Measurements from ENCODE around the gene DLGAP4. TPM values are rescaled to one million over a fixed set of nuclear protein-coding genes. Genes with fewer than 3 reads are reported as not detected.

DLGAP4 gene
- total and polyA plus RNA-seq, 9 of the 15 experiments (the other 6 are each of a cell fraction or from before 2014, with no cell fraction given): 0.31 to 34.1 (median 4.5) TPM

DNA sequence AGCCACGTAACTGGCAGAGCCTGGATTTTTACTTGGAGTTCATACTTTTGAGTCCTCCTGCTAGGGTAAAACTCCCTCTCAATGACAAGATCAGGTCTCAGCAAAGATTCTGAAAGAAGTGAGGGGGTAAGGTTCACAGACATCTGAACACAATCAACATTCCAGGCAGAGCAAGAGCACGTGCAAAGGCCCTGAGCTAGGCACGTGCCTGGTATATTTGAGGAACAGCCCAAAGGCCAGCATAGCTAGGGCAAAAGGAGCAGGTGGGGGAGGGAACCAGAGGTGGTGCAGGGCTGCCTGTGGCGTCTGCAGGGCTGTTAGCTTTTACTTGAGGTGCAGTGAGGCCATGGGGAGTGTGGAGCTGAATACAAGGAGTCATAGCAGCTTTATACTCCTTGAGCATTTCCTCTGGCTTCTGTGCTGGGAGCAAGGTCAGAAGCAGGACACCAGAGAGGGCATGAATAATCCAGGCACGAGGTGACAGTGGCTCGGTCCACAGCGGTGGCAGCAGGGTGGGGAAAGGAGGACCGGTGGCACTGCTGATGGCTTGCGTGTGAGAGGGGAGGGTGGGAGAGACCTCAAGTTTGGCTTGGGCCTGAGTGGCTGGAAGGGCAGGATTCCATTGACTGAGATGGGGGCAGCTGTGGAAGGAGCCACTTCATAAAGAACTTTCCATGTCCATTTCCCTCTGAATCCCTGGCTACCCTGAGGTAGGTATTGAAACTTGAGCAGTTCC is 57.0 kb downstream of the DLGAP4 start (continued):
- TF ChIP-seq, protein P1, sequence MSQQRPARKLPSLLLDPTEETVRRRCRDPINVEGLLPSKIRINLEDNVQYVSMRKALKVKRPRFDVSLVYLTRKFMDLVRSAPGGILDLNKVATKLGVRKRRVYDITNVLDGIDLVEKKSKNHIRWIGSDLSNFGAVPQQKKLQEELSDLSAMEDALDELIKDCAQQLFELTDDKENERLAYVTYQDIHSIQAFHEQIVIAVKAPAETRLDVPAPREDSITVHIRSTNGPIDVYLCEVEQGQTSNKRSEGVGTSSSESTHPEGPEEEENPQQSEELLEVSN (IDR thresholded peaks at IDR 0.05; ENCODE audit: borderline replicate concordance in 1 of 2, extremely low read depth in 1 of 2, insufficient read depth in 1 of 2, insufficient read length in 1 of 2, low read depth in 1 of 2, low read length in 1 of 2, poor library complexity in 1 of 2, severe bottlenecking in 1 of 2): peak in 1 of 2 experiments; percentile 26
- no peak for TF ChIP-seq POLR2A (conservative IDR thresholded peaks at IDR 0.05)

DNA sequence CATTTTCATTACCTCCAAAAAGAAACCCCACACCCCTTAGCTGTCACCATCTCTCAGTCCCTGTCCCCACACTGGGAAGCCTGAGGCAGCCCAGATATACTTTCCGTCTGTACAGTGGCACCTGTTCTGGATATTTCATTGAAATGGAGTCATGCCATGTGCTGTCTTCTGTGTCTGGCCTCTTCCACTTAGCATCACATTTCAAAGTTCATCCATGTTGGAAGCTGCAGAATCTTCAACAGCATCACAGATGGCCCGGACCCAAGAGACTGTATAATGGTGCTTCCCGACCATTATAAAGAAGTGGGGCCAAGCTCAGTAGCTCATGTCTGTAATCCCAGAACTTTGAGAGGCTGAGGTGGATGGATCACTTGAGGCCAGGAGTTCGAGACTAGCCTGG is 58.4 kb downstream of the DLGAP4 start:
- ChIA-PET POLR2A (interaction anchor here (1.0 kb wide), 1 partner anchor 22 kb away, joined by 3 read pairs; no protein-coding TSS in a partner anchor), CTCF (ENCODE audit: low intra/inter-chr PET ratio) (no interaction called here)
- peaks cover 14% of the 10 kb centered on the region for H4K20me1 ChIP-seq (replicated peaks; ENCODE audit: control insufficient read depth, insufficient read depth, low read length)
- no peak overlapping the region for H2AFZ ChIP-seq (ENCODE audit: low read depth, low read length)
- FAIRE-seq: no peak
- peaks cover 16 to 62% of the 10 kb centered on the region in 2 experiments for H3K27me3 ChIP-seq (ENCODE audit: control insufficient read depth in 2 of 2, insufficient read depth in 2 of 2, low read length in 2 of 2)
- H3K4me3 ChIP-seq: no peak overlapping the region
- in situ Hi-C loops (cut with MboI) (no loop called here), intact Hi-C loops (cut with micrococcal nuclease) (no loop called here)
- no peak overlapping the region for H3K9ac ChIP-seq (ENCODE audit: insufficient read depth in 1 of 2, low read depth in 2 of 2, low read length in 2 of 2)
- H3K4me2 ChIP-seq (ENCODE audit: insufficient read depth, low read length): no peak overlapping the region
- no peak overlapping the region for H3K27ac ChIP-seq (ENCODE audit: extremely low read depth, low read depth, low read length)
- 0% methylated on average over 3 of the region's 4 CpGs for WGBS (ENCODE audit: insufficient coverage, low coverage, missing lambda C conversion rate)
- no peak for DNase-seq (ENCODE audit: extremely low read depth in 1 of 4, low spot score in 3 of 4)
- no peak for ATAC-seq
- peaks cover 0 to 8% of the 10 kb centered on the region in 2 experiments; a peak in 2 of 5 replicates for H3K4me1 ChIP-seq (replicated peaks in 1 of 2; ENCODE audit: control insufficient read depth in 2 of 2, insufficient read depth in 2 of 2, low read length in 2 of 2)
- H3K9me1 ChIP-seq (ENCODE audit: control insufficient read depth, insufficient read depth, low read length): no peaks in the 10 kb centered on the region
- no peaks in the 10 kb centered on the region for H3K9me3 ChIP-seq (replicated peaks; ENCODE audit: control insufficient read depth, insufficient read depth, low read depth, low read length)
- BruUV-seq (replicated peaks): no TSS peak
- no peaks in the 10 kb centered on the region for H3K79me2 ChIP-seq (ENCODE audit: control insufficient read depth, insufficient read depth, low read length)
- H3K36me3 ChIP-seq (ENCODE audit: control insufficient read depth, insufficient read depth, low read length): no peaks in the 10 kb centered on the region
- TF ChIP-seq, protein P2, sequence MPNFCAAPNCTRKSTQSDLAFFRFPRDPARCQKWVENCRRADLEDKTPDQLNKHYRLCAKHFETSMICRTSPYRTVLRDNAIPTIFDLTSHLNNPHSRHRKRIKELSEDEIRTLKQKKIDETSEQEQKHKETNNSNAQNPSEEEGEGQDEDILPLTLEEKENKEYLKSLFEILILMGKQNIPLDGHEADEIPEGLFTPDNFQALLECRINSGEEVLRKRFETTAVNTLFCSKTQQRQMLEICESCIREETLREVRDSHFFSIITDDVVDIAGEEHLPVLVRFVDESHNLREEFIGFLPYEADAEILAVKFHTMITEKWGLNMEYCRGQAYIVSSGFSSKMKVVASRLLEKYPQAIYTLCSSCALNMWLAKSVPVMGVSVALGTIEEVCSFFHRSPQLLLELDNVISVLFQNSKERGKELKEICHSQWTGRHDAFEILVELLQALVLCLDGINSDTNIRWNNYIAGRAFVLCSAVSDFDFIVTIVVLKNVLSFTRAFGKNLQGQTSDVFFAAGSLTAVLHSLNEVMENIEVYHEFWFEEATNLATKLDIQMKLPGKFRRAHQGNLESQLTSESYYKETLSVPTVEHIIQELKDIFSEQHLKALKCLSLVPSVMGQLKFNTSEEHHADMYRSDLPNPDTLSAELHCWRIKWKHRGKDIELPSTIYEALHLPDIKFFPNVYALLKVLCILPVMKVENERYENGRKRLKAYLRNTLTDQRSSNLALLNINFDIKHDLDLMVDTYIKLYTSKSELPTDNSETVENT (CRISPR knock-in tag; IDR thresholded peaks at IDR 0.05): no peak
- TF ChIP-seq, protein P3, sequence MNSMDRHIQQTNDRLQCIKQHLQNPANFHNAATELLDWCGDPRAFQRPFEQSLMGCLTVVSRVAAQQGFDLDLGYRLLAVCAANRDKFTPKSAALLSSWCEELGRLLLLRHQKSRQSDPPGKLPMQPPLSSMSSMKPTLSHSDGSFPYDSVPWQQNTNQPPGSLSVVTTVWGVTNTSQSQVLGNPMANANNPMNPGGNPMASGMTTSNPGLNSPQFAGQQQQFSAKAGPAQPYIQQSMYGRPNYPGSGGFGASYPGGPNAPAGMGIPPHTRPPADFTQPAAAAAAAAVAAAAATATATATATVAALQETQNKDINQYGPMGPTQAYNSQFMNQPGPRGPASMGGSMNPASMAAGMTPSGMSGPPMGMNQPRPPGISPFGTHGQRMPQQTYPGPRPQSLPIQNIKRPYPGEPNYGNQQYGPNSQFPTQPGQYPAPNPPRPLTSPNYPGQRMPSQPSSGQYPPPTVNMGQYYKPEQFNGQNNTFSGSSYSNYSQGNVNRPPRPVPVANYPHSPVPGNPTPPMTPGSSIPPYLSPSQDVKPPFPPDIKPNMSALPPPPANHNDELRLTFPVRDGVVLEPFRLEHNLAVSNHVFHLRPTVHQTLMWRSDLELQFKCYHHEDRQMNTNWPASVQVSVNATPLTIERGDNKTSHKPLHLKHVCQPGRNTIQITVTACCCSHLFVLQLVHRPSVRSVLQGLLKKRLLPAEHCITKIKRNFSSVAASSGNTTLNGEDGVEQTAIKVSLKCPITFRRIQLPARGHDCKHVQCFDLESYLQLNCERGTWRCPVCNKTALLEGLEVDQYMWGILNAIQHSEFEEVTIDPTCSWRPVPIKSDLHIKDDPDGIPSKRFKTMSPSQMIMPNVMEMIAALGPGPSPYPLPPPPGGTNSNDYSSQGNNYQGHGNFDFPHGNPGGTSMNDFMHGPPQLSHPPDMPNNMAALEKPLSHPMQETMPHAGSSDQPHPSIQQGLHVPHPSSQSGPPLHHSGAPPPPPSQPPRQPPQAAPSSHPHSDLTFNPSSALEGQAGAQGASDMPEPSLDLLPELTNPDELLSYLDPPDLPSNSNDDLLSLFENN (IDR thresholded peaks at IDR 0.05; ENCODE audit: low read depth in 2 of 2, low read length in 2 of 2): no peak
- no peak for TF ChIP-seq CBFA2T3 (IDR thresholded peaks at IDR 0.05)
- no peak for TF ChIP-seq CTBP1 (IDR thresholded peaks at IDR 0.05; ENCODE audit: borderline replicate concordance)
- TF ChIP-seq, protein P4, sequence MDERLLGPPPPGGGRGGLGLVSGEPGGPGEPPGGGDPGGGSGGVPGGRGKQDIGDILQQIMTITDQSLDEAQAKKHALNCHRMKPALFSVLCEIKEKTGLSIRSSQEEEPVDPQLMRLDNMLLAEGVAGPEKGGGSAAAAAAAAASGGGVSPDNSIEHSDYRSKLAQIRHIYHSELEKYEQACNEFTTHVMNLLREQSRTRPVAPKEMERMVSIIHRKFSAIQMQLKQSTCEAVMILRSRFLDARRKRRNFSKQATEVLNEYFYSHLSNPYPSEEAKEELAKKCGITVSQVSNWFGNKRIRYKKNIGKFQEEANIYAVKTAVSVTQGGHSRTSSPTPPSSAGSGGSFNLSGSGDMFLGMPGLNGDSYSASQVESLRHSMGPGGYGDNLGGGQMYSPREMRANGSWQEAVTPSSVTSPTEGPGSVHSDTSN (CRISPR knock-in tag; IDR thresholded peaks at IDR 0.05; ENCODE audit: low read depth): no peak
- TF ChIP-seq, protein P4 (tag; conservative IDR thresholded peaks at IDR 0.05; ENCODE audit: low read depth): no peak
- no peak for TF ChIP-seq STAT5A (IDR thresholded peaks at IDR 0.05; ENCODE audit: borderline replicate concordance, low read length)
- TF ChIP-seq CXXC5 (CRISPR knock-in tag; IDR thresholded peaks at IDR 0.05): no peak

Measured in K562 (cell line).